Pancreas (tissue), 10 donors: ENCODE measurements around the gene ISYNA1. TPM values are rescaled to one million over a fixed set of nuclear protein-coding genes. Genes with fewer than 3 reads are reported as not detected.

ENCODE experiments used
- ATAC-seq, 4 donors: fragments of 200-7000 bp; cut with Tn5 transposase; one replicate each; pipeline versions ENCODE4 v1.8.0 to v1.9.1; 2020; ENCODE audit warnings: mild to moderate bottlenecking in 4 of 4, moderate library complexity in 4 of 4
- DNase-seq, 6 donors: peaks; one replicate each; pipeline ENCODE4 v3.0.0-alpha.2; 2020
- FAIRE-seq: peaks from 2 replicates; lab custom pipeline; 2012; peaks lifted over from hg19 to GRCh38; lab: Jason Lieb, UNC
- H3K27ac ChIP-seq, 4 donors: fragments of 200-600 bp; sonication (generic); 1 replicate in 3 of 4; 2 replicates in 1 of 4; pipeline versions ENCODE4 v1.5.0 to v1.8.0; 2020
- H3K27me3 ChIP-seq, 4 donors: fragments of 200-600 bp; one replicate each; pipeline ENCODE4 v1.8.0; 2021
- H3K36me3 ChIP-seq, 3 donors: fragments of 200-600 bp; sonication (generic) in 1 of 3; one replicate each; pipeline versions ENCODE4 v1.5.0 to v1.8.0; 2020 to 2021
- H3K4me1 ChIP-seq, 3 donors: fragments of 200-600 bp; one replicate each; pipeline ENCODE4 v1.8.0; 2021
- H3K4me3 ChIP-seq, 4 donors: fragments of 200-600 bp; sonication (generic) in 2 of 4; one replicate each; pipeline versions ENCODE4 v1.5.0 to v1.8.0; 2020 to 2021
- H3K9me3 ChIP-seq, 4 donors: fragments of 200-600 bp; one replicate each; pipeline ENCODE4 v1.8.0; 2021
- CTCF ChIP-seq, 4 donors: fragments of 200-600 bp; sonication (generic) in 3 of 4; IDR thresholded peaks; one replicate each; pipeline versions ENCODE4 v1.5.0 to v1.8.0; 2021; ENCODE audit warnings: antibody characterized with exemption in 4 of 4
- WGBS, 2 donors: extraction: QIAGEN DNeasy Blood & Tissue Kit; methylation state at CpG; one replicate each; pipeline ENCODE4 v1.1.7; 2013; 5-methylcytosine and 5-hydroxymethylcytosine counted together
- intact Hi-C, 3 donors: fragments of 100-400 bp; cut with DNase I; formaldehyde crosslinking; loops; one replicate each; pipeline versions ENCODE4 v1.11.1 to v1.14.2; 2022
- polyA plus RNA-seq, 2 donors: library from polyadenylated mRNA; stranded (reverse); fragments of 200-250 nt; gene quantifications; one replicate each; pipeline ENCODE4 v1.2.3, GENCODE V29; 2013
- total RNA-seq, 6 donors: library from RNA; stranded (reverse); fragmentation: NEBNext Ultra II Directional in 4 of 6; extraction: Animal tissue kit (Norgen Biotek cat#: 25700) in 4 of 6; gene quantifications; one replicate each; pipeline versions ENCODE4 v1.2.1 to v1.2.4, GENCODE V29; 2021 to 2023
- donor health status: healthy with polysubstance abuse.
- donor health status: DM: no; HTN: no; CAD: no; lungs with moderate emphysema.
- donor health status: DM: no; HTN: no; CAD: no.
- donor health status: control.
- donor health status: control.
- donor health status: Bipolar disorder and iron deficiency.
- donor health status: DM: yes; HTN: yes; CAD: no.
- donor health status: DM: no; HTN: no; CAD: no.
- donor health status: DM: no; HTN: no; CAD: no.
- donor health status: DM: yes; HTN: yes; CAD: no.

Gene ISYNA1
- total and polyA plus RNA-seq, 8 donors, result 26.1 to 309 (median 48.2) TPM

DNA sequence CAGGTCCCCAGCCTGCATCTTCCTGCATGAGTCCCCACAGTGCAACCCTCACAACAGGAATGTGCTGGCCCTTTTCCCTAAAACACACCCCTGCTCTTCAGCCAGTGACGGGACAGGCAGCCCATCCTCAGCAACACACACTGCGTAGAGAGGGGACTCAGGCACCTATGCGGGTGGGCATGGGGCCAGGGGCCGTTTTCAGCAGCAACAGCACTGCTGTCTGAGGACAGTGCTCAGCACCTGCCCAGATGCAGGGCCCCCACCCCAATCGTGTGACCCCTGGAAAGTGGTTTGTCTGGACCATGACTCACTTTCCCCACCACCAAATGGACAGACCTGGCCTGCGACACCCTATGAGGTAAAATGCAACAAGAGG is 28.0 kb upstream of the ISYNA1 start:
- no peaks in the 10 kb centered on the region for H3K9me3 ChIP-seq
- peaks cover 0 to 7% (median 7%) of the 10 kb centered on the region in 3 donors for H3K36me3 ChIP-seq
- peaks cover 15 to 19% (median 17%) of the 10 kb centered on the region in 3 donors for H3K4me1 ChIP-seq
- peak in 1 of 6 donors; percentile 71 for DNase-seq
- no peak overlapping the region for H3K4me3 ChIP-seq
- FAIRE-seq, result no peak
- intact Hi-C loops, result loop anchor here in 1 of 3 donors (10.0 kb wide), 1 partner anchor 109 kb away; the partner anchor contains the start of gene UBA52
- WGBS, 2 donors, result 76 to 77% methylated on average over 6 of the region's 6 CpGs
- no peaks in the 10 kb centered on the region for H3K27me3 ChIP-seq
- no peak for TF ChIP-seq CTCF (IDR thresholded peaks at IDR 0.05)
- ATAC-seq, result no peak
- H3K27ac ChIP-seq, result peak overlapping the region in 3 of 4 donors; percentile 74 to 78 (median 77)

GRCh38 chr19:18465214-18465963 is 27.5 kb upstream of the ISYNA1 start:
- no peak for TF ChIP-seq CTCF (IDR thresholded peaks at IDR 0.05)
- no peak overlapping the region for H3K4me3 ChIP-seq
- H3K4me1 ChIP-seq, result peaks cover 15 to 19% (median 17%) of the 10 kb centered on the region in 3 donors
- FAIRE-seq (no peak), ATAC-seq (no peak), DNase-seq (peak in 2 of 6 donors; percentile 42 to 77)
- no peaks in the 10 kb centered on the region for H3K9me3 ChIP-seq
- H3K36me3 ChIP-seq, result peaks cover 0 to 13% (median 7%) of the 10 kb centered on the region in 3 donors
- peak overlapping the region; percentile 51 to 78 (median 76) for H3K27ac ChIP-seq
- 86 to 87% methylated on average over 29 to 30 of the region's 30 CpGs for WGBS, 2 donors
- H3K27me3 ChIP-seq, result no peaks in the 10 kb centered on the region
- intact Hi-C loops, result loop anchor here in 1 of 3 donors (10.0 kb wide), 1 partner anchor 109 kb away; the partner anchor contains the start of gene UBA52

DNA sequence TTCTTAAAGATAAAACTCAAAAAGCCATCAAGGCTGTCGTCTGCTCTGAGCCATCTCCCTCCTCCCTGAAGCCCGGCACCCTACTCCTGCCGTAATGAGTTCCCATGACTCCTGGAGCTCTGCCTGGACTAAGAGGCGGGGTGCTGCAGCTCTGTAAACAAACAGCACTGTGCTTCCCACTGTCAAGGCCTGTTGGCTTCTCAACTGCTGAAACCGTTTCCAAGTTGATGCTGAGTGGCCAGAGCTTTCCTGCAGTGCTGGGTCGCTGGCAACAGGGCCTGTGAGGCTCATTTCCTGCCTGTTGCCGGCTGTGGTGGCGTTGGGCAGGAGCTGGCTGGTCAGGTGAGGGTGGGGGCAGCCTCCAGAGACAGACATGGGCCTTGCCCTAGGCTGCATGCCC is 26.7 kb upstream of the ISYNA1 start:
- H3K36me3 ChIP-seq, result peaks cover 0 to 19% (median 7%) of the 10 kb centered on the region in 3 donors
- ATAC-seq (peak; percentile 61 to 81 (median 76)), DNase-seq (peak in 5 of 6 donors; percentile 77 to 83 (median 82)), FAIRE-seq (peak; percentile 57)
- peak overlapping the region; percentile 51 to 78 (median 76) for H3K27ac ChIP-seq
- intact Hi-C loops, result loop anchor here in 1 of 3 donors (10.0 kb wide), 1 partner anchor 110 kb away; the partner anchor contains the start of gene UBA52
- H3K27me3 ChIP-seq, result no peaks in the 10 kb centered on the region
- H3K4me3 ChIP-seq, result no peak overlapping the region
- 5% methylated on average over 8 of the region's 8 CpGs for WGBS, 2 donors
- no peak for TF ChIP-seq CTCF (IDR thresholded peaks at IDR 0.05)
- H3K4me1 ChIP-seq, result peaks cover 13 to 24% (median 15%) of the 10 kb centered on the region in 3 donors
- no peaks in the 10 kb centered on the region for H3K9me3 ChIP-seq

- no peak overlapping the region for H3K4me3 ChIP-seq
- H3K4me1 ChIP-seq, result peaks cover 13 to 15% (median 14%) of the 10 kb centered on the region in 3 donors
- ATAC-seq, result no peak
- peaks cover 0 to 19% (median 7%) of the 10 kb centered on the region in 3 donors for H3K36me3 ChIP-seq
- H3K9me3 ChIP-seq, result no peaks in the 10 kb centered on the region
- FAIRE-seq, result no peak
- 92 to 95% methylated on average over 22 of the region's 22 CpGs for WGBS, 2 donors
- H3K27ac ChIP-seq, result no peak overlapping the region
- H3K27me3 ChIP-seq, result no peaks in the 10 kb centered on the region
- TF ChIP-seq CTCF (IDR thresholded peaks at IDR 0.05), result no peak
- intact Hi-C loops, result loop anchor here in 1 of 3 donors (10.0 kb wide), 1 partner anchor 113 kb away; the partner anchor contains the start of gene UBA52
- DNase-seq, result peak in 2 of 6 donors; percentile 30 to 73
Measured at GRCh38 chr19:18461471-18461870, 23.5 kb upstream of the ISYNA1 start.
